Gastroesophageal sphincter (tissue), 3 donors: Measurements from ENCODE around the gene AFF3.

Experiments used
- CTCF ChIP-seq, 4 experiments: fragments of 200-600 bp in 2 of 4; fragments of 450-650 bp in 2 of 4; sonication (generic) in 1 of 4; IDR thresholded peaks; one replicate each; pipeline ENCODE4 v1.5.1; 2017 to 2019; ENCODE audit warnings: antibody characterized with exemption in 4 of 4, mild to moderate bottlenecking in 2 of 4, moderate library complexity in 2 of 4
- EP300 ChIP-seq: sonication (generic); formaldehyde crosslinking; IDR thresholded peaks from one replicate; pipeline ENCODE4 v1.6.1; 2017; ENCODE audit warnings: antibody characterized with exemption, mild to moderate bottlenecking
- POLR2A ChIP-seq, 2 donors: fragments of 450-650 bp; IDR thresholded peaks; one replicate each; pipeline ENCODE4 v1.6.1; 2017; ENCODE audit warnings: antibody characterized with exemption in 2 of 2, mild to moderate bottlenecking in 2 of 2, moderate library complexity in 1 of 2
- POLR2AphosphoS5 ChIP-seq: sonication (generic); formaldehyde crosslinking; IDR thresholded peaks from one replicate; pipeline ENCODE4 v1.6.1; 2017; ENCODE audit warnings: antibody characterized with exemption

GRCh38 chr2:99709229-99709628 lies 433.2 kb downstream of the AFF3 start:
- TF ChIP-seq CTCF (IDR thresholded peaks at IDR 0.05) (no peak), POLR2AphosphoS5 (no peak), EP300 (no peak), POLR2A (IDR thresholded peaks at IDR 0.05) (no peak)
